ENCODE measurements around the gene CEP85L. TPM values are rescaled to one million over a fixed set of nuclear protein-coding genes. Genes with fewer than 3 reads are reported as not detected.

Gene CEP85L
- total and polyA plus RNA-seq, 5 experiments from 2014 or later = 31.1 to 73.6 (median 50.0) TPM

- peak overlapping the region in 6 of 10 donors; percentile 3 to 62 (median 42) for H3K27ac Mint-ChIP-seq
- H3K4me3 Mint-ChIP-seq = no peak overlapping the region
- no peaks in the 10 kb centered on the region for H3K27me3 Mint-ChIP-seq
- H3K4me1 Mint-ChIP-seq = peaks cover 36 to 77% (median 59%) of the 10 kb centered on the region in 4 donors
- H3K36me3 Mint-ChIP-seq = peaks cover 0 to 41% (median 14%) of the 10 kb centered on the region in 3 donors
- DNase-seq = no peak
- ATAC-seq = no peak
- peaks cover 0 to 7% (median 0%) of the 10 kb centered on the region in 9 donors for H3K9me3 Mint-ChIP-seq
- POLR2A ChIA-PET = interaction anchor here (1.0 kb wide), 1 partner anchor 34 kb away, joined by 3 read pairs; the partner anchor contains the start of gene CEP85L
These were observed 34.0 kb downstream of the CEP85L start for GRCh38 chr6:118617417-118617816.

DNA sequence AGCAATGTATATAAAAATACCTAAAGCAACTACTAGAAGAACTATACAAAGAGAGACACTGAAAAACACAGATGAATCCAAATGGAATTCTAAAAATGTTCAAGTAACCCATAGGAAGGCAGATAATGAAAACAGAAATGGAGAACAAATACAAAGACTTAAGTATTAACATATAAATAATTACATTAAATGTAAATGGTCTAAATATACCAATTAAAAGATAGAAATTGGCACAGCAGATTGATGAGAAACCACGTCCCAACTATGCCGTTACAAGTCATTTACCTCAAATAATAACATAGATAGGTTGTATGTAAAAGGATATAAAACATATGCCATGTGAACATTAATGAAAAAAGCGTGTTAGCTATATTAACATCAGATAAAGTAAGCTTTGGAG lies 40.1 kb downstream of the CEP85L start:
- peaks cover 0 to 20% (median 5%) of the 10 kb centered on the region in 9 donors for H3K9me3 Mint-ChIP-seq
- H3K36me3 Mint-ChIP-seq = peaks cover 12 to 76% (median 32%) of the 10 kb centered on the region in 3 donors
- DNase-seq = no peak
- no peak for ATAC-seq
- no peak overlapping the region for H3K27ac Mint-ChIP-seq
- peak overlapping the region in 1 of 10 donors; percentile 55 for H3K4me3 Mint-ChIP-seq
- peaks cover 33 to 75% (median 60%) of the 10 kb centered on the region in 4 donors for H3K4me1 Mint-ChIP-seq
- H3K27me3 Mint-ChIP-seq = no peaks in the 10 kb centered on the region
- POLR2A ChIA-PET = no interaction called here

DNA sequence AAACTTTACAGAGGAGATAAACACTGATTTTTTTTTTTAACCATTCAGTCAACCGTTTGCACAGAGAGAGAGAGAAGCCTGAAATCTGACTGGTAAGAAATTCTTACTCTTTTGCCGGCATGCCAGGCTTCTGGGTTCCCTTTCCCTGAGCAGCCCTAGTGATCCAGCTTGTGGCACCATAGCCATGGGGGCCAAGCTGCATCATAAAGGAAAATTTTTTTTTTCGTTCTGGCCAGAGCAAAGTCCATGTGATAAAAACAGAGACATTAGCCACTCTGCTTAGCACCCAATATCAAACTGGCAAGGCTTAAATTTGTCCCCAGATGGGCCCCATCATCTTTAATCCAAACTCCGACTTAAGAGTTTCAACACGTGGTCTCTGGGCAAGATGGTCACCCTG lies 44.5 kb downstream of the CEP85L start:
- no peak for ATAC-seq
- Mint-ChIP-seq H3K27ac (peak overlapping the region; percentile 15 to 80 (median 54)), H3K27me3 (no peaks in the 10 kb centered on the region), H3K36me3 (peaks cover 16 to 72% (median 39%) of the 10 kb centered on the region in 3 donors), H3K4me1 (peaks cover 27 to 59% (median 54%) of the 10 kb centered on the region in 4 donors), H3K9me3 (peaks cover 0 to 15% (median 3%) of the 10 kb centered on the region in 9 donors), H3K4me3 (peak overlapping the region in 4 of 10 donors; percentile 7 to 54 (median 38))
- no peak for DNase-seq
- POLR2A ChIA-PET = interaction anchor here (1.3 kb wide), 1 partner anchor 102 kb away, joined by 5 read pairs; no protein-coding TSS in a partner anchor

DNA sequence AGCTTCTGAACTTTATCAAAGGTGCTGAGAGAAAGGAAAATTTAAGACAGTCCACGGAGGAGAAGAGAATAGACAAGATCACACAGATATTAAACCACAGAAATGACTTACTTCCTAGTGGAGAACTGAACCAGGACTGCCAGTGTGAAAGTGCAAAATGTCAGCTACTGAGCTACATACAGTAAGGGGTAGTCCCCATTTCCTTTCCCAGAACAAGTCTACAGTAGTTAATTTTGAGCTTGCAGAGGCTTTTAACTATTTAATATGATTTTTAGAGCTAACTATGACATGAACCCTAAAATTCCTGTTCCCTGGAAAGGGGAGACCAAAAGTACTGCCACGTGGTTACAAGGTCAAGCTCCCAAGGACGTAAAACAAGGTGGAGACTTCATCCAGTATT lies 45.1 kb downstream of the CEP85L start:
- POLR2A ChIA-PET = interaction anchor here (1.0 to 1.3 kb wide), 2 partner anchors 24 to 103 kb away, joined by 4 to 5 read pairs; no protein-coding TSS in a partner anchor
- peak in 1 of 2 donors; percentile 25 for ATAC-seq
- H3K9me3 Mint-ChIP-seq = peaks cover 0 to 9% (median 1%) of the 10 kb centered on the region in 9 donors
- H3K36me3 Mint-ChIP-seq = peaks cover 10 to 70% (median 38%) of the 10 kb centered on the region in 3 donors
- H3K27ac Mint-ChIP-seq = peak overlapping the region in 8 of 10 donors; percentile 1 to 69 (median 33)
- DNase-seq = no peak
- peaks cover 26 to 60% (median 49%) of the 10 kb centered on the region in 4 donors for H3K4me1 Mint-ChIP-seq
- no peaks in the 10 kb centered on the region for H3K27me3 Mint-ChIP-seq
- H3K4me3 Mint-ChIP-seq = peak overlapping the region in 4 of 10 donors; percentile 7 to 54 (median 38)

- no peak for DNase-seq
- Mint-ChIP-seq H3K4me3 (no peak overlapping the region), H3K27me3 (no peaks in the 10 kb centered on the region), H3K4me1 (peaks cover 19 to 45% (median 40%) of the 10 kb centered on the region in 4 donors), H3K27ac (peak overlapping the region in 1 of 10 donors; percentile 48), H3K9me3 (peaks cover 0 to 5% (median 0%) of the 10 kb centered on the region in 9 donors), H3K36me3 (peaks cover 12 to 65% (median 30%) of the 10 kb centered on the region in 3 donors)
- POLR2A ChIA-PET = no interaction called here
- ATAC-seq = no peak
These were observed 48.0 kb downstream of the CEP85L start for GRCh38 chr6:118603372-118603771.

DNA sequence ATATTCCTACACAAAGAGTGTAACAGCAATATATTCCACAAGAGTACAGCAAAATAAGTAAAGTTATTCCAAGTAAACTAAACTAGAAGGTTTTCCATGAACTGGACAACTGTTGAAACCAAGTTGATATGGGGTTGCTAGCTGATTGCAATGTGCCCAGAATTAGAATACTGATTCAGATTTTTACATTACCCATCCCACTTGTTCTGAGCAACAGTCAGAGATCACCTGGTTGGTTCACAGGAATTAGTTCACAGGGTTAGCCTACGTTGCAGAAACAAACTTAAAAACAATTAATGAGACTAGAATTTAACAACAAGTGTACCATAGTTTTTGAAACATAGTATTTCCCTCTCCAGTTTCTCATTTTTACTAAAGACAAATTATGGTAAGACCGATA lies 49.1 kb downstream of the CEP85L start:
- Mint-ChIP-seq H3K27ac (no peak overlapping the region), H3K27me3 (no peaks in the 10 kb centered on the region), H3K9me3 (peaks cover 0 to 5% (median 0%) of the 10 kb centered on the region in 9 donors), H3K36me3 (peaks cover 12 to 61% (median 30%) of the 10 kb centered on the region in 3 donors), H3K4me1 (peaks cover 23 to 46% (median 42%) of the 10 kb centered on the region in 4 donors), H3K4me3 (no peak overlapping the region)
- ATAC-seq (no peak), DNase-seq (no peak)
- POLR2A ChIA-PET = no interaction called here

DNA sequence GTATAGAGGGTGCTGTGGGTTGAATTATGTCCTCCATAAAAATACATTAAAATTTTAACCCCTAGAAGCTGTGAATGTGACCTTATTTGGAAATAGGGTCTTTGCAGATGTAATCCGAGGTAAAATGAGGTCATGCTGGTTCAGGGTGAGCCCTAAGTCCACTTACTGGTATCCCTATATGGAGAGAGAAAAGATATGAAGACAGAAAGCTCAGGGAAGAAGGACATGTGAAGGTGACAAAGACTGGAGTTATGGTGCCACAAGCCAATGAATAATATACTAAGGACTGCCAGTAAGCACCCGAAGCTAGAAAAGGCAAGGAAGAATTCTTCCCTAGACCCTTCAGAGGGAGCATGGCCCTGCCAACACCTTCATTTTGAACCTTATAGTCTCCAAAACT lies 53.1 kb downstream of the CEP85L start:
- H3K27me3 Mint-ChIP-seq = no peaks in the 10 kb centered on the region
- no peak for DNase-seq
- H3K4me3 Mint-ChIP-seq = no peak overlapping the region
- no peak for ATAC-seq
- H3K36me3 Mint-ChIP-seq = peaks cover 4 to 40% (median 24%) of the 10 kb centered on the region in 3 donors
- peaks cover 0 to 7% (median 0%) of the 10 kb centered on the region in 9 donors for H3K9me3 Mint-ChIP-seq
- POLR2A ChIA-PET = no interaction called here
- H3K4me1 Mint-ChIP-seq = peaks cover 23 to 45% (median 36%) of the 10 kb centered on the region in 4 donors
- H3K27ac Mint-ChIP-seq = peak overlapping the region in 5 of 10 donors; percentile 5 to 28 (median 12)

DNA sequence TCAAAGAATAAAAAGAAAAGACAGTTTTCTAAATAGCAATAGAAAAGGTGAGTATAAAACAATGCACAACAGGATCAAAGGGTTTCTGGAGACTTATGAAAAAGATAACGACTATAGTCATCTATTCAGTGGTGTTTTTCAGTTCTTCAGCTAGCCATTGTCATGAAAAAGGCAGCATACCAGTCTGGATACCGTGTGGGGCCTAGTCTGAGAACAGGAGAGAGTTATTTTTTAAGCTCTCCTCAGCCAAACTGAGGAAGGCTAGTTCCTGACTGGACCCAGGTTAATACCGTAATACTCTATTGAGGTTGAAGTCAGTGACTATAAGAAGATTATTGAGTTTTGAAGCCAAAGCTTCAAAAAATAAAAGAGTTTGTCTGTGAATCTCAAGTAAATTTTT lies 53.8 kb downstream of the CEP85L start:
- no peaks in the 10 kb centered on the region for H3K27me3 Mint-ChIP-seq
- H3K4me3 Mint-ChIP-seq = no peak overlapping the region
- ATAC-seq (no peak), DNase-seq (no peak)
- H3K36me3 Mint-ChIP-seq = peaks cover 4 to 42% (median 19%) of the 10 kb centered on the region in 3 donors
- POLR2A ChIA-PET = no interaction called here
- peak overlapping the region in 3 of 10 donors; percentile 12 to 29 (median 22) for H3K27ac Mint-ChIP-seq
- H3K9me3 Mint-ChIP-seq = peaks cover 0 to 7% (median 0%) of the 10 kb centered on the region in 9 donors
- peaks cover 24 to 48% (median 38%) of the 10 kb centered on the region in 4 donors for H3K4me1 Mint-ChIP-seq

GRCh38 chr6:118596774-118597320 lies 54.5 kb downstream of the CEP85L start:
- Mint-ChIP-seq H3K27ac (peak overlapping the region in 6 of 10 donors; percentile 21 to 88 (median 48)), H3K9me3 (peaks cover 0 to 7% (median 0%) of the 10 kb centered on the region in 9 donors), H3K36me3 (peaks cover 4 to 35% (median 13%) of the 10 kb centered on the region in 3 donors), H3K27me3 (no peaks in the 10 kb centered on the region), H3K4me1 (peaks cover 24 to 49% (median 37%) of the 10 kb centered on the region in 4 donors), H3K4me3 (peak overlapping the region in 1 of 10 donors; percentile 18)
- POLR2A ChIA-PET = no interaction called here
- ATAC-seq (no peak), DNase-seq (no peak)

DNA sequence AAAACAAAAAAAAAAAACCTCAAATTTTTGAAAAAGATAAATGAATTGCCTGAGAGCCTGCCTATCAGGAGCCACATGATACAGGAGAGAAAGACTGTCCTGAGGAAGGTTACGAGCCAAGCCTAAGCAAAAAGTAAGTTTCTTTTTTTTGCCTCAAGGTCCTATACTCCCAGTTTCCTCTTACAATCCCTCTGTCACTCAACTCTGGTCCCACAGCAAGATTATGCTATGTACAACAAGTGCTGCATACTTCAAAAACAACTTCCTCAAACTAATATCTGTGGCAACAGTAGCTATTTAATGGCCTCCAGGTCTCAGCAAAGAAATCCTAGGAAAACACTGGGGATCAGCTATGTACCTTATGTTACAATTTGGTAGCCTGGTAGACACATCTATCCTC lies 56.5 kb downstream of the CEP85L start:
- Mint-ChIP-seq H3K27ac (peak overlapping the region in 1 of 10 donors; percentile 13), H3K9me3 (peaks cover 0 to 7% (median 0%) of the 10 kb centered on the region in 9 donors), H3K4me3 (no peak overlapping the region), H3K36me3 (peaks cover 4 to 39% (median 18%) of the 10 kb centered on the region in 3 donors), H3K27me3 (no peaks in the 10 kb centered on the region), H3K4me1 (peaks cover 35 to 64% (median 47%) of the 10 kb centered on the region in 4 donors)
- DNase-seq (no peak), ATAC-seq (no peak)
- POLR2A ChIA-PET = interaction anchor here (0.7 kb wide), 1 partner anchor 37 kb away, joined by 5 read pairs; no protein-coding TSS in a partner anchor

- H3K4me1 Mint-ChIP-seq = peaks cover 33 to 67% (median 51%) of the 10 kb centered on the region in 4 donors
- H3K9me3 Mint-ChIP-seq = peaks cover 0 to 3% (median 0%) of the 10 kb centered on the region in 9 donors
- H3K27me3 Mint-ChIP-seq = no peaks in the 10 kb centered on the region
- H3K4me3 Mint-ChIP-seq = no peak overlapping the region
- POLR2A ChIA-PET = no interaction called here
- no peak for DNase-seq
- peaks cover 6 to 38% (median 22%) of the 10 kb centered on the region in 3 donors for H3K36me3 Mint-ChIP-seq
- no peak for ATAC-seq
- peak overlapping the region in 5 of 10 donors; percentile 19 to 68 (median 44) for H3K27ac Mint-ChIP-seq
These were observed 59.5 kb downstream of the CEP85L start for GRCh38 chr6:118591897-118592296.

GRCh38 chr6:118589649-118590365 lies 61.6 kb downstream of the CEP85L start:
- peaks cover 6 to 35% (median 16%) of the 10 kb centered on the region in 3 donors for H3K36me3 Mint-ChIP-seq
- H3K9me3 Mint-ChIP-seq = peaks cover 0 to 5% (median 0%) of the 10 kb centered on the region in 9 donors
- H3K27me3 Mint-ChIP-seq = no peaks in the 10 kb centered on the region
- peaks cover 34 to 81% (median 56%) of the 10 kb centered on the region in 4 donors for H3K4me1 Mint-ChIP-seq
- DNase-seq (no peak), ATAC-seq (no peak)
- POLR2A ChIA-PET = no interaction called here
- peak overlapping the region in 7 of 10 donors; percentile 49 to 91 (median 79) for H3K27ac Mint-ChIP-seq
- H3K4me3 Mint-ChIP-seq = peak overlapping the region in 1 of 10 donors; percentile 49

All from naive thymus-derived CD8-positive, alpha-beta T cell (primary cell).